Measurements from ENCODE around the gene FAM120A. TPM values are rescaled to one million over a fixed set of nuclear protein-coding genes. Genes with fewer than 3 reads are reported as not detected.

The FAM120A gene
- total RNA-seq, 2 donors from 2014 or later, result 86.3 to 90.6 TPM

- no peaks in the 10 kb centered on the region for H3K27me3 ChIP-seq (replicated peaks; ENCODE audit: insufficient read depth)
- TF ChIP-seq CTCF (IDR thresholded peaks at IDR 0.05), result no peak
- no peak for TF ChIP-seq POLR2A (IDR thresholded peaks at IDR 0.05)
- no peak for TF ChIP-seq POLR2AphosphoS5 (IDR thresholded peaks at IDR 0.05)
- H3K4me3 ChIP-seq, result no peak overlapping the region
- DNase-seq (ENCODE audit: low spot score), result no peak
- intact Hi-C loops (cut with DNase I), result no loop called here
- H3K4me1 ChIP-seq (replicated peaks), result peaks cover 37% of the 10 kb centered on the region
- no peaks in the 10 kb centered on the region for H3K36me3 ChIP-seq
- WGBS, result 73% methylated on average over 5 of the region's 5 CpGs
- H3K27ac ChIP-seq, result peak overlapping the region; percentile 90 to 95
- no peaks in the 10 kb centered on the region for H3K9me3 ChIP-seq
Observed at GRCh38 chr9:93578844-93579243, 127.4 kb downstream of the FAM120A start.

GRCh38 chr9:93579711-93580516 is 128.4 kb downstream of the FAM120A start:
- intact Hi-C loops (cut with DNase I), result no loop called here
- 72% methylated on average over 20 of the region's 20 CpGs for WGBS
- H3K9me3 ChIP-seq, result no peaks in the 10 kb centered on the region
- no peak for DNase-seq (ENCODE audit: low spot score)
- TF ChIP-seq POLR2A (IDR thresholded peaks at IDR 0.05) (no peak), POLR2AphosphoS5 (IDR thresholded peaks at IDR 0.05) (no peak), CTCF (IDR thresholded peaks at IDR 0.05) (no peak)
- H3K4me1 ChIP-seq (replicated peaks), result peaks cover 36% of the 10 kb centered on the region
- no peak overlapping the region for H3K4me3 ChIP-seq
- no peaks in the 10 kb centered on the region for H3K36me3 ChIP-seq
- peak overlapping the region in 1 of 2 donors; percentile 23 for H3K27ac ChIP-seq
- H3K27me3 ChIP-seq (replicated peaks; ENCODE audit: insufficient read depth), result no peaks in the 10 kb centered on the region

GRCh38 chr9:93580654-93581380 is 129.3 kb downstream of the FAM120A start:
- Histone ChIP-seq H3K27ac (peak overlapping the region in 1 of 2 donors; percentile 23), H3K4me3 (no peak overlapping the region), H3K27me3 (replicated peaks; ENCODE audit: insufficient read depth) (no peaks in the 10 kb centered on the region), H3K4me1 (replicated peaks) (peaks cover 31% of the 10 kb centered on the region), H3K9me3 (no peaks in the 10 kb centered on the region), H3K36me3 (no peaks in the 10 kb centered on the region)
- intact Hi-C loops (cut with DNase I), result no loop called here
- WGBS, result 65% methylated on average over 10 of the region's 10 CpGs
- no peak for DNase-seq (ENCODE audit: low spot score)
- no peak for TF ChIP-seq CTCF (IDR thresholded peaks at IDR 0.05)
- no peak for TF ChIP-seq POLR2A (IDR thresholded peaks at IDR 0.05)
- no peak for TF ChIP-seq POLR2AphosphoS5 (IDR thresholded peaks at IDR 0.05)

GRCh38 chr9:93582115-93582514 is 130.6 kb downstream of the FAM120A start:
- DNase-seq (ENCODE audit: low spot score), result no peak
- Histone ChIP-seq H3K9me3 (no peaks in the 10 kb centered on the region), H3K4me1 (replicated peaks) (peaks cover 31% of the 10 kb centered on the region), H3K4me3 (no peak overlapping the region), H3K27me3 (replicated peaks; ENCODE audit: insufficient read depth) (no peaks in the 10 kb centered on the region), H3K27ac (no peak overlapping the region), H3K36me3 (no peaks in the 10 kb centered on the region)
- WGBS, result 55% methylated on average over 5 of the region's 5 CpGs
- TF ChIP-seq POLR2AphosphoS5 (IDR thresholded peaks at IDR 0.05), result no peak
- TF ChIP-seq CTCF (IDR thresholded peaks at IDR 0.05), result no peak
- no peak for TF ChIP-seq POLR2A (IDR thresholded peaks at IDR 0.05)
- intact Hi-C loops (cut with DNase I), result no loop called here

Measured in prostate gland (tissue), 2 donors.